ENCODE measurements around the gene THSD7B. TPM values are rescaled to one million over a fixed set of nuclear protein-coding genes. Genes with fewer than 3 reads are reported as not detected.

Gene THSD7B
- total and polyA plus RNA-seq, 2 experiments from 2014 or later, result not detected

DNA sequence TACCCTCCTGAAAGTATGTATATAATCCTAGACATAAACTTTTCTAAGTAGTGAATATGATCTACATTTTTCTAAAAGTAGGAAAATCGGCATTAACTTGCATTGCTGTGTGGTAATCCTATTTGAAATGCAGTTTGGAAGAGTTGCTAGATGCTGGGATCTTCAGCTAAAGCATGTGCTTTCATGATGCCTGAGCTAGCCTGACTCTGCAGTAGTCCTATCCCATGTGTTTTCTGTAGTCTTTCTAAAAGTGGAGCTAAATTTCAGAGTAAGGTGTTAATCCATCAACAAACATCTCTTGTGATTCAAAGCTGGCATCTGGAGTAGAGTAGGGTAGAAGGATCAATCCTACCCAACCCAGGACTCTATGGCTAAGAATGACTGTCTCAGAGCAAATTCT, 229.4 kb downstream of the THSD7B start:
- Histone ChIP-seq H3K4me1 (ENCODE audit: low read depth) (no peaks in the 10 kb centered on the region), H3K27ac (no peak overlapping the region), H3K9me3 (ENCODE audit: low read depth) (no peaks in the 10 kb centered on the region), H3K4me3 (no peak overlapping the region), H3K27me3 (no peaks in the 10 kb centered on the region), H3K36me3 (no peaks in the 10 kb centered on the region)
- no peak for TF ChIP-seq CTCF (IDR thresholded peaks at IDR 0.05; ENCODE audit: low read depth, low read length)
- no peak for DNase-seq (ENCODE audit: low read depth in 1 of 2, low spot score in 1 of 2)

GRCh38 chr2:136997557-136997956, 232.2 kb downstream of the THSD7B start:
- no peak for DNase-seq (ENCODE audit: low read depth in 1 of 2, low spot score in 1 of 2)
- Histone ChIP-seq H3K4me3 (no peak overlapping the region), H3K4me1 (ENCODE audit: low read depth) (no peaks in the 10 kb centered on the region), H3K27ac (no peak overlapping the region), H3K9me3 (ENCODE audit: low read depth) (no peaks in the 10 kb centered on the region), H3K36me3 (no peaks in the 10 kb centered on the region), H3K27me3 (no peaks in the 10 kb centered on the region)
- TF ChIP-seq CTCF (IDR thresholded peaks at IDR 0.05; ENCODE audit: low read depth, low read length), result no peak

DNA sequence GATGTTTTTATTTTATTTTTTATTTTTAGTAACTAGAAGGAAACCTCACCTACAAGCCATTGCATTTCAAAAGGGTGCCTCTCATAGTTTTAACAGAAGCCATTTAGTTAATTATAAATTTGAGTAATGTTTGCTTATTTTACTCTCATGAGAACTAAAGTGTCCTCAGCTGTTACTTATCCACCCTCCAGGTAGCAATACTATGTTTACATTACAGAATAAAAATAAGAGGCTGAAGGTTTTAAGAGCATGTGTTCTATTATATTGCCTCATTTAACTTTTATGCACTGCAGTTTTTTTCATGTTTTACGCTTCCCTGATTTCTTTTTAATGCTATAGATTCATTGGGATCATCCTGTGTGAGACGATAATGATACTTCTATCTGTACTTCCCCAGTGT, 235.5 kb downstream of the THSD7B start:
- TF ChIP-seq CTCF (IDR thresholded peaks at IDR 0.05; ENCODE audit: low read depth, low read length), result no peak
- DNase-seq (ENCODE audit: low read depth in 1 of 2, low spot score in 1 of 2), result no peak
- H3K9me3 ChIP-seq (ENCODE audit: low read depth), result no peaks in the 10 kb centered on the region
- no peaks in the 10 kb centered on the region for H3K36me3 ChIP-seq
- no peak overlapping the region for H3K4me3 ChIP-seq
- no peaks in the 10 kb centered on the region for H3K27me3 ChIP-seq
- no peak overlapping the region for H3K27ac ChIP-seq
- H3K4me1 ChIP-seq (ENCODE audit: low read depth), result no peaks in the 10 kb centered on the region

DNA sequence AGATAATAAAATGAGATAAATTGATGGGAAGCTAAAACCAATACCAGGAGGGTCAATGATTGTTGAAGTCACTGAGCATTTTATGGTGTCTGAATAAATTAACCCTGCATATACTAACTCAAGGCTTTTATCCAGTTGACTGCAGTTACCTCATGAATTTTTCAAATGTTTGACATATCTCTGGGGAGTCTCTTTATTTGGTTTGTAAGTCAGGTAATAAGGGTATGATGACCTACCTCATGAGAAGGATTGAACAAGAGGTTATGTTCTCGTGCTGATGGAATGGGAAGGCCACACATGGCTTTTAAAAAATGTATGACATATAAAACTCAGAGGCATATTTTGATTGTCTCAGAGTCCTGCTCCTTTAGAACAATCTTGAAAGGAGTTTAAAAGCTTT, 237.6 kb downstream of the THSD7B start:
- H3K9me3 ChIP-seq (ENCODE audit: low read depth), result no peaks in the 10 kb centered on the region
- no peak overlapping the region for H3K4me3 ChIP-seq
- no peak overlapping the region for H3K27ac ChIP-seq
- H3K4me1 ChIP-seq (ENCODE audit: low read depth), result no peaks in the 10 kb centered on the region
- H3K27me3 ChIP-seq, result no peaks in the 10 kb centered on the region
- TF ChIP-seq CTCF (IDR thresholded peaks at IDR 0.05; ENCODE audit: low read depth, low read length), result no peak
- no peak for DNase-seq (ENCODE audit: low read depth in 1 of 2, low spot score in 1 of 2)
- no peaks in the 10 kb centered on the region for H3K36me3 ChIP-seq

- no peak for DNase-seq (ENCODE audit: low read depth in 1 of 2, low spot score in 1 of 2)
- Histone ChIP-seq H3K36me3 (no peaks in the 10 kb centered on the region), H3K4me3 (no peak overlapping the region), H3K4me1 (ENCODE audit: low read depth) (no peaks in the 10 kb centered on the region), H3K27me3 (no peaks in the 10 kb centered on the region), H3K27ac (no peak overlapping the region), H3K9me3 (ENCODE audit: low read depth) (no peaks in the 10 kb centered on the region)
- no peak for TF ChIP-seq CTCF (IDR thresholded peaks at IDR 0.05; ENCODE audit: low read depth, low read length)
These were observed 239.9 kb downstream of the THSD7B start for GRCh38 chr2:137005210-137005609.

GRCh38 chr2:137007938-137008337, 242.6 kb downstream of the THSD7B start:
- no peak for DNase-seq (ENCODE audit: low read depth in 1 of 2, low spot score in 1 of 2)
- TF ChIP-seq CTCF (IDR thresholded peaks at IDR 0.05; ENCODE audit: low read depth, low read length), result no peak
- no peaks in the 10 kb centered on the region for H3K4me1 ChIP-seq (ENCODE audit: low read depth)

More at GRCh38 chr2:137007938-137008337, 242.6 kb downstream of the THSD7B start:
- H3K4me3 ChIP-seq, result no peak overlapping the region
- no peaks in the 10 kb centered on the region for H3K9me3 ChIP-seq (ENCODE audit: low read depth)
- no peak overlapping the region for H3K27ac ChIP-seq
- H3K36me3 ChIP-seq, result no peaks in the 10 kb centered on the region
- H3K27me3 ChIP-seq, result no peaks in the 10 kb centered on the region
